IPS-20b (cell line): ENCODE measurements around the gene GNA15.

ENCODE experiments used
- H3K27ac ChIP-seq: one replicate; pipeline ENCODE4 v1.5.1; 2013; ENCODE audit warnings: low read length
- H3K27me3 ChIP-seq: 2 replicates; pipeline ENCODE4 v1.6.1; 2013; ENCODE audit warnings: mild to moderate bottlenecking, low read length, inconsistent platforms; ENCODE audit not compliant: insufficient read depth
- H3K36me3 ChIP-seq: 2 replicates; pipeline ENCODE4 v1.6.1; 2013; ENCODE audit warnings: low read depth, mild to moderate bottlenecking, inconsistent platforms, low read length, moderate library complexity; ENCODE audit not compliant: insufficient read depth
- H3K4me1 ChIP-seq: 2 replicates; pipeline ENCODE4 v1.6.1; 2013; ENCODE audit warnings: mild to moderate bottlenecking, control low read depth, inconsistent platforms, low read length, moderate library complexity; ENCODE audit not compliant: insufficient read depth
- H3K4me3 ChIP-seq: 2 replicates; pipeline ENCODE4 v1.5.1; 2013; ENCODE audit warnings: mild to moderate bottlenecking, low read length, inconsistent platforms
- H3K9ac ChIP-seq: 2 replicates; pipeline ENCODE4 v1.6.1; 2013; ENCODE audit warnings: low read depth, mild to moderate bottlenecking, inconsistent platforms, low read length, moderate library complexity
- H3K9me3 ChIP-seq: 2 replicates; pipeline ENCODE4 v1.6.1; 2013; ENCODE audit warnings: mild to moderate bottlenecking, low read depth, low read length, inconsistent platforms; ENCODE audit not compliant: insufficient read depth

GNA15 gene

GRCh38 chr19:3118232-3119070 is 17.4 kb upstream of the GNA15 start:
- no peaks in the 10 kb centered on the region for H3K27me3 ChIP-seq
- no peaks in the 10 kb centered on the region for H3K36me3 ChIP-seq
- no peaks in the 10 kb centered on the region for H3K4me1 ChIP-seq
- H3K9me3 ChIP-seq = no peaks in the 10 kb centered on the region
- H3K9ac ChIP-seq = no peak overlapping the region
- no peak overlapping the region for H3K4me3 ChIP-seq
- no peak overlapping the region for H3K27ac ChIP-seq

DNA sequence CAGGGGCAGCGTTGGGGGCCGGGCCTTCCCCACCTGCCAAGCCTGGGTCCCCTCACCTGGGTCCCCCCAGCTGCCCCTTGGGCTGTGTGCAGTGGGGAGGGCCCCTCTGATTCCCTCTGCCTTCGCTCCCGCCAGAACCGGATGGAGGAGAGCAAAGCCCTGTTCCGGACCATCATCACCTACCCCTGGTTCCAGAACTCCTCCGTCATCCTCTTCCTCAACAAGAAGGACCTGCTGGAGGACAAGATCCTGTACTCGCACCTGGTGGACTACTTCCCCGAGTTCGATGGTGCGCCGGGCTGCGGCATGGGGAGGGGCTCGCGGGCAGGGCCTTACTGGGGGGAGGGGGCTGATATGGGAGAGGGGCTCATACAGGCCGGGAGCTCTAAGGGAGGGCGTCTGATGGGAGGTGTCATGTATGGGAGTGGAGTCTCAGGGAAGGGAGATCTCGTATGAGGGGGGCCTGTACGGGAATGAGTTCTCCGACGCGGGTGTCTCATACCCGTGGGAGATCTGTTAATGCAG is 16.7 kb upstream of the GNA15 start:
- Histone ChIP-seq H3K36me3 (no peaks in the 10 kb centered on the region), H3K27ac (no peak overlapping the region), H3K9me3 (no peaks in the 10 kb centered on the region), H3K9ac (no peak overlapping the region), H3K27me3 (no peaks in the 10 kb centered on the region), H3K4me3 (no peak overlapping the region), H3K4me1 (no peaks in the 10 kb centered on the region)

DNA sequence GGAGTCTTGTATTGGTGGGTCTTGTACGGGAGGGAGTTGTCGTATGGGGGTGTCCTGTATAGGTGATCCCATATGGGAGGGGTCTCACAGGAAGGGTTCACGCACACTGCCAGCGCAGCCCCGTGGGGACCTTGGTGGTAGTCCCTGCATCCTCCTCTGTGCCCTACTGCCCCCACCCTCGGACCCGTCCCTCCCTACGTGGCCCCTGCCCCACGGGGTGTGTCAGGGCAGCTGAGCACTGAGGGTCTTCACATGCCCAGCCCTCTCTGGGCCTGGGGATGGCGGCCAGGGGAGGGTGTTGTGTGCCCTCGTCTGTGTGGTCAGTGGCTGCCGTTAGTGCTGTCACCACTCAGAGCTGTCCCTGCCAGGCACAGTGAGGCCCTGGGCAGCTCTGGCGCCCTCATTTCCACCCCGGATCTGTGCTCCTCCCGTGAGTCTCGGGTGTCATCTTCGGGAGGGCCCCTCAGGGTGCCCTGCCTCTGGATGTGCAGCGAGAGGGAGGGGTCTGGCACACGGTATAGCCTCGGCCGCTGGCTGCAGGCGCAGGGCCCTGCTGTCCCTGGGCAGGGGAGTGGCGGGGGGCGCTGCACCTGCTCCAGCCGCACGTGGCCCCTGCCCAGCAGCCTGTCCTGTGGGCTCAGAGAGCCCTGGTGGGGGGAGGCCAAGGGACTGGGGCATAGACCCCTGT is 16.0 kb upstream of the GNA15 start:
- no peak overlapping the region for H3K27ac ChIP-seq
- no peaks in the 10 kb centered on the region for H3K9me3 ChIP-seq
- H3K36me3 ChIP-seq = no peaks in the 10 kb centered on the region
- no peaks in the 10 kb centered on the region for H3K27me3 ChIP-seq
- H3K4me1 ChIP-seq = no peaks in the 10 kb centered on the region
- no peak overlapping the region for H3K9ac ChIP-seq
- H3K4me3 ChIP-seq = no peak overlapping the region

GRCh38 chr19:3120611-3121276 is 15.1 kb upstream of the GNA15 start:
- H3K4me1 ChIP-seq = no peaks in the 10 kb centered on the region
- H3K27me3 ChIP-seq = no peaks in the 10 kb centered on the region
- H3K27ac ChIP-seq = no peak overlapping the region
- H3K4me3 ChIP-seq = no peak overlapping the region
- H3K36me3 ChIP-seq = no peaks in the 10 kb centered on the region
- no peak overlapping the region for H3K9ac ChIP-seq
- no peaks in the 10 kb centered on the region for H3K9me3 ChIP-seq

DNA sequence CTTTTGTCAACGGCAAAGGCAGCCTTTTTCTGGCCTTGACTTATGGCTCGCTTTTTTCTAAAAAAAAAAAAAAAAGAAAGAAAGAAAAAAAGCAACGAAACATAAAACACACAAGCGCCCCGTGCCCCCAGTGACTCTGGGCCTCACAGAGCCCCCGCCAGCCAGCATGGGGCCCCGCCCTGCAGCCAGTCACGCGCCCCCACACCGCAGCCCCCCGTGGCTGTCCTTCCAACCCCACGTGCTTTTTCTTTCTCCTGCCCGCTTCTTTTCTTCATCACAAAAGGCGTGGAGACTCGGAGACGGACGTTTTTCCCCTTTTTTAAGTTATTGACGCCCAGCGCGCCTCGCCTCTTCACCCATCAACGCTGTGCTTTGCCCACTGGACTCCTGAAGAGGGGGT is 14.4 kb upstream of the GNA15 start:
- H3K9me3 ChIP-seq = no peaks in the 10 kb centered on the region
- H3K27ac ChIP-seq = no peak overlapping the region
- H3K9ac ChIP-seq = no peak overlapping the region
- H3K36me3 ChIP-seq = no peaks in the 10 kb centered on the region
- H3K4me3 ChIP-seq = no peak overlapping the region
- no peaks in the 10 kb centered on the region for H3K4me1 ChIP-seq
- H3K27me3 ChIP-seq = no peaks in the 10 kb centered on the region

- no peak overlapping the region for H3K27ac ChIP-seq
- no peaks in the 10 kb centered on the region for H3K36me3 ChIP-seq
- H3K9ac ChIP-seq = no peak overlapping the region
- no peaks in the 10 kb centered on the region for H3K9me3 ChIP-seq
- H3K4me1 ChIP-seq = no peaks in the 10 kb centered on the region
- H3K4me3 ChIP-seq = no peak overlapping the region
- no peaks in the 10 kb centered on the region for H3K27me3 ChIP-seq
These were observed 13.9 kb upstream of the GNA15 start for GRCh38 chr19:3121821-3122511.

DNA sequence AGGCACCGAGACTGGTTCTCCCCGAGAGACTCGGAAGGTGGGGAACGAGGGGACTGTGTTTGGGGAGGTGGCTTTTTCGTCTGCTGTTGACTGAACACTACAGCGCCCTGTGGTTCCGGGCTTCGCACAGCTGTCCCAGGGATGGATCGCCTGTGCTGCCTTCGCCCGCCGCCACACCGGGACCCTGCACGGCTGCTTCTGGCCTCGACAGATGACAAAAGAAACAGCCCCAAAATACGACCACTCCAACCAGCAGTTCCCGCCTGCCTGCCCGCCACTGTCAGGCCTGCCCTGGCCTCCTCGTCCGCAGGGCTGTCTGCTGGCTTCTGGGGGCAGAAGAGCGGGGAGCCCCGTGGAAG is 13.3 kb upstream of the GNA15 start:
- Histone ChIP-seq H3K27me3 (no peaks in the 10 kb centered on the region), H3K9ac (no peak overlapping the region), H3K4me3 (no peak overlapping the region), H3K27ac (no peak overlapping the region), H3K36me3 (no peaks in the 10 kb centered on the region), H3K4me1 (no peaks in the 10 kb centered on the region), H3K9me3 (no peaks in the 10 kb centered on the region)

- no peak overlapping the region for H3K9ac ChIP-seq
These were observed 12.6 kb upstream of the GNA15 start for GRCh38 chr19:3123088-3123721.

GRCh38 chr19:3123956-3124355 is 11.9 kb upstream of the GNA15 start:
- no peak overlapping the region for H3K9ac ChIP-seq

More at GRCh38 chr19:3123088-3123721, 12.6 kb upstream of the GNA15 start:
- no peaks in the 10 kb centered on the region for H3K36me3 ChIP-seq
- H3K27ac ChIP-seq = no peak overlapping the region
- no peaks in the 10 kb centered on the region for H3K4me1 ChIP-seq
- H3K4me3 ChIP-seq = no peak overlapping the region
- H3K27me3 ChIP-seq = no peaks in the 10 kb centered on the region
- no peaks in the 10 kb centered on the region for H3K9me3 ChIP-seq

GRCh38 chr19:3124630-3125029 is 11.2 kb upstream of the GNA15 start:
- Histone ChIP-seq H3K27me3 (no peaks in the 10 kb centered on the region), H3K9ac (no peak overlapping the region), H3K36me3 (no peaks in the 10 kb centered on the region), H3K4me1 (no peaks in the 10 kb centered on the region), H3K27ac (no peak overlapping the region), H3K9me3 (no peaks in the 10 kb centered on the region), H3K4me3 (no peak overlapping the region)

More at GRCh38 chr19:3123956-3124355, 11.9 kb upstream of the GNA15 start:
- no peak overlapping the region for H3K4me3 ChIP-seq
- H3K27me3 ChIP-seq = no peaks in the 10 kb centered on the region
- H3K9me3 ChIP-seq = no peaks in the 10 kb centered on the region
- H3K4me1 ChIP-seq = no peaks in the 10 kb centered on the region
- H3K36me3 ChIP-seq = no peaks in the 10 kb centered on the region
- H3K27ac ChIP-seq = no peak overlapping the region

DNA sequence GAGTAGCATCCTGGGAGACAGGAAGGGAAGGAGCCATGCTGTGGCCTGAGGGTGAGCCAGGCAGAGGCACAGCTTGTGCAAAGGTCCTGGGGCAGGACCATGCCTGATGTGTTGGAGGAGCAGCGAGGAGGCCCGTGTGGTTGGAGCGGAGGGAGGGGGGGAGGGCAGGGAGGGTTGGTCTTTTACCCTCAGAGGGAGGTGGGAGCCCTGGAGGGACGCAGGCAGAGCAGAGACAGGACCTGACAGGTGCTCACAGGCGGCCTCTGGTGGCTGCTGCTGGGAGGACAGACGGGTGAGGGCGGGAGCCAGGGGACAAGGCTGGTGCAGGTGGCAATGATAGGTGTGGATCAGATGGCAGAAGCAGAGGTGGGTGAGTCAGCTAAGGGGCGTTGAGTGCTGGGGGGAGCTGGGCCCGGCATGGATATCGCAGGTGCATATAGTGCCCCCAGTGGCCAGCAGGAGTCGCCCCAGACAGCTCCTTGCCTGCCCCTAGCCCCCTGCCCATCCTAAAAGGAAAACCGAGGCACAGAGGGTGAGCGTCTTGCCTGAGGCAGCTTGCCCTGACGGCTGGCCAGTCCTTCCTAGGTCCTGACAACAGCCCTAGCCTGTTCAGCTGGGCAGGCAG is 9.8 kb upstream of the GNA15 start:
- Histone ChIP-seq H3K27me3 (no peaks in the 10 kb centered on the region), H3K4me3 (no peak overlapping the region), H3K9ac (no peak overlapping the region), H3K36me3 (no peaks in the 10 kb centered on the region), H3K9me3 (no peaks in the 10 kb centered on the region), H3K4me1 (no peaks in the 10 kb centered on the region), H3K27ac (no peak overlapping the region)
